Neuronal stem cell (in vitro differentiated cells): ENCODE data around the gene GPR55.

Source experiments
- DNase-seq: peaks from one replicate; pipeline ENCODE4 v3.0.0-alpha.2; 2013; ENCODE audit warnings: low spot score
- H2AFZ ChIP-seq: one replicate; pipeline ENCODE4 v1.6.1; 2013; ENCODE audit warnings: mild to moderate bottlenecking, low read length, inconsistent platforms
- H2AK5ac ChIP-seq: 2 replicates; pipeline ENCODE4 v1.6.1; 2013; ENCODE audit warnings: low read depth, mild to moderate bottlenecking, inconsistent platforms, low read length, moderate library complexity, mixed read lengths
- H2BK120ac ChIP-seq: 2 replicates; pipeline ENCODE4 v1.6.1; 2013; ENCODE audit warnings: low read depth, mild to moderate bottlenecking, inconsistent platforms, low read length, moderate library complexity, mixed read lengths
- H2BK12ac ChIP-seq: one replicate; pipeline ENCODE4 v1.6.1; 2013; ENCODE audit warnings: low read length, inconsistent platforms
- H2BK15ac ChIP-seq: 2 replicates; pipeline ENCODE4 v1.6.1; 2013; ENCODE audit warnings: mild to moderate bottlenecking, low read length, inconsistent platforms, mixed read lengths
- H2BK5ac ChIP-seq: one replicate; pipeline ENCODE4 v1.6.1; 2013; ENCODE audit warnings: inconsistent platforms, mild to moderate bottlenecking, low read length, moderate library complexity
- H3K14ac ChIP-seq: one replicate; pipeline ENCODE4 v1.6.1; 2013; ENCODE audit warnings: low read length, inconsistent platforms
- H3K18ac ChIP-seq: 2 replicates; pipeline ENCODE4 v1.6.1; 2013; ENCODE audit warnings: low read length, inconsistent platforms
- H3K23ac ChIP-seq: 2 replicates; pipeline ENCODE4 v1.6.1; 2013; ENCODE audit warnings: low read depth, mild to moderate bottlenecking, mixed read lengths, low read length, inconsistent platforms; ENCODE audit not compliant: poor library complexity
- H3K27ac ChIP-seq: replicated peaks from 3 replicates; pipeline ENCODE4 v1.5.1; 2013; ENCODE audit warnings: low read length, inconsistent platforms
- H3K27me3 ChIP-seq, 3 experiments: 2 replicates each; pipeline ENCODE4 v1.6.1; 2013; ENCODE audit warnings: low read length in 3 of 3, mild to moderate bottlenecking in 2 of 3, inconsistent platforms in 1 of 3, low read depth in 1 of 3, mixed read lengths in 1 of 3, moderate library complexity in 1 of 3; ENCODE audit not compliant: control insufficient read depth in 3 of 3, insufficient read depth in 3 of 3
- H3K36me3 ChIP-seq, 2 donors: replicated peaks in 1 of 2; 2 replicates each; pipeline ENCODE4 v1.6.1; 2013; ENCODE audit warnings: low read length in 2 of 2; ENCODE audit not compliant: control insufficient read depth in 2 of 2, insufficient read depth in 2 of 2
- H3K4ac ChIP-seq: 2 replicates; pipeline ENCODE4 v1.6.1; 2013; ENCODE audit warnings: inconsistent platforms, mild to moderate bottlenecking, low read length, moderate library complexity
- H3K4me1 ChIP-seq, 2 donors: 1 replicate in 1 of 2; 2 replicates in 1 of 2; pipeline ENCODE4 v1.6.1; 2013; ENCODE audit warnings: low read length in 2 of 2, low read depth in 1 of 2; ENCODE audit not compliant: control insufficient read depth in 2 of 2, insufficient read depth in 1 of 2
- H3K4me2 ChIP-seq: one replicate; pipeline ENCODE4 v1.6.1; 2013; ENCODE audit warnings: mild to moderate bottlenecking, low read length, inconsistent platforms; ENCODE audit not compliant: insufficient read depth, poor library complexity, severe bottlenecking
- H3K4me3 ChIP-seq, 2 donors: 2 replicates each; pipeline ENCODE4 v1.5.1; 2013; ENCODE audit warnings: low read length in 2 of 2, mild to moderate bottlenecking in 2 of 2, inconsistent platforms in 1 of 2, moderate library complexity in 1 of 2
- H3K79me1 ChIP-seq: one replicate; pipeline ENCODE4 v1.6.1; 2013; ENCODE audit warnings: low read depth, mild to moderate bottlenecking, inconsistent platforms, low read length, moderate library complexity
- H3K9ac ChIP-seq: one replicate; pipeline ENCODE4 v1.6.1; 2013; ENCODE audit warnings: mild to moderate bottlenecking, low read depth, low read length, inconsistent platforms; ENCODE audit not compliant: poor library complexity
- H3K9me3 ChIP-seq, 2 donors: replicated peaks in 1 of 2; 2 replicates each; pipeline versions ENCODE3 to v1.6.1; 2013; ENCODE audit warnings: low read length in 2 of 2, mild to moderate bottlenecking in 2 of 2, inconsistent platforms in 1 of 2, low read depth in 1 of 2, mixed read lengths in 1 of 2, moderate library complexity in 1 of 2; ENCODE audit not compliant: control insufficient read depth in 2 of 2, insufficient read depth in 1 of 2
- H4K8ac ChIP-seq: one replicate; pipeline ENCODE4 v1.6.1; 2013; ENCODE audit warnings: low read depth, mild to moderate bottlenecking, inconsistent platforms, low read length, moderate library complexity
- H4K91ac ChIP-seq: one replicate; pipeline ENCODE4 v1.6.1; 2013; ENCODE audit warnings: low read length, low read depth, mild to moderate bottlenecking, inconsistent platforms; ENCODE audit not compliant: poor library complexity
- WGBS, 2 donors: extraction: QIAGEN DNeasy Blood & Tissue Kit; methylation state at CpG; one replicate each; pipeline ENCODE4 v1.1.7; 2013; ENCODE audit warnings: missing lambda C conversion rate in 2 of 2, mixed read lengths in 1 of 2; ENCODE audit not compliant: insufficient read length in 2 of 2, insufficient replicate concordance in 1 of 2; ENCODE audit errors: extremely low coverage in 2 of 2; 5-methylcytosine and 5-hydroxymethylcytosine counted together

Gene GPR55

DNA sequence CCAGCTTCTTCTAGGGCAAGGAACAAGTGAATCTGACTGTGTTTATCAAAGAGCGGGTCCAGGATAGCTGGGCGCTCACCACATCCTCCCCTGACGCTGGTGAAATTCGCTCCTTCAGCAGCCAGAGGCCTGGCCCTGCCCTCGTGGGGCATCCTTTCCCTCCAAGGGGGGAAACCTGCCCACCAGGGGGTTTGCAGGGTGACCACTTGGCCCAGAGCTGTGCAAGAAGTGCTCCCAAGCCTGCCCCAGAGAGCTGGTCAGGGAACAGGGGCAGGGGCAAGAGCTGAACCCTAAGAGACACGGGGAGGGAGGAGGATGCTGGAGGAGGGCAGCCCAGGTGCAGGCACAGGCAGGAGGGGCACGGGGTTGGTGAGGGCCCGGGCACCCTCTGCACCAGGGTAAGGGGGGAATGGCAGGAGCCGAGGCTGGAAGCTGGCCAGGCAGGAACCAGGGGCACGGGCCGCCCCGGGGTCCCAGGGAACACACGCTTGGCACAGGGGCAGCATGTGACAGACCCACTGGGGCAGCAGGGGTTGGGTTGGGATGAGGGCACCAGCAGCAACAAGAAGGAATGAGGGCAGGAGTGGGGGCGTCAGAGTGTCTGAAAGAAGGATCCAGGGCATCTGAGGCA, 2.8 kb upstream of the GPR55 start:
- H3K18ac ChIP-seq: peak overlapping the region; percentile 49
- no peak overlapping the region for H3K4me3 ChIP-seq
- no peak overlapping the region for H4K91ac ChIP-seq
- no peak for DNase-seq
- no peak overlapping the region for H3K4me2 ChIP-seq
- no peak overlapping the region for H2BK5ac ChIP-seq
- H4K8ac ChIP-seq: no peak overlapping the region
- H3K36me3 ChIP-seq: no peaks in the 10 kb centered on the region
- H3K23ac ChIP-seq: peak overlapping the region; percentile 60
- H3K27ac ChIP-seq: no peak overlapping the region
- peaks cover 2 to 3% of the 10 kb centered on the region in 2 donors for H3K4me1 ChIP-seq
- H3K4ac ChIP-seq: no peak overlapping the region
- no CpG with 5 or more reads among the region's 14 CpGs for WGBS, 2 donors
- no peak overlapping the region for H3K9ac ChIP-seq
- H2BK12ac ChIP-seq: no peak overlapping the region
- no peaks in the 10 kb centered on the region for H3K79me1 ChIP-seq
- no peak overlapping the region for H2AK5ac ChIP-seq
- H2BK120ac ChIP-seq: no peak overlapping the region
- peak overlapping the region; percentile 5 for H2AFZ ChIP-seq
- no peak overlapping the region for H3K14ac ChIP-seq
- no peaks in the 10 kb centered on the region for H3K9me3 ChIP-seq
- no peak overlapping the region for H2BK15ac ChIP-seq
- no peaks in the 10 kb centered on the region for H3K27me3 ChIP-seq

DNA sequence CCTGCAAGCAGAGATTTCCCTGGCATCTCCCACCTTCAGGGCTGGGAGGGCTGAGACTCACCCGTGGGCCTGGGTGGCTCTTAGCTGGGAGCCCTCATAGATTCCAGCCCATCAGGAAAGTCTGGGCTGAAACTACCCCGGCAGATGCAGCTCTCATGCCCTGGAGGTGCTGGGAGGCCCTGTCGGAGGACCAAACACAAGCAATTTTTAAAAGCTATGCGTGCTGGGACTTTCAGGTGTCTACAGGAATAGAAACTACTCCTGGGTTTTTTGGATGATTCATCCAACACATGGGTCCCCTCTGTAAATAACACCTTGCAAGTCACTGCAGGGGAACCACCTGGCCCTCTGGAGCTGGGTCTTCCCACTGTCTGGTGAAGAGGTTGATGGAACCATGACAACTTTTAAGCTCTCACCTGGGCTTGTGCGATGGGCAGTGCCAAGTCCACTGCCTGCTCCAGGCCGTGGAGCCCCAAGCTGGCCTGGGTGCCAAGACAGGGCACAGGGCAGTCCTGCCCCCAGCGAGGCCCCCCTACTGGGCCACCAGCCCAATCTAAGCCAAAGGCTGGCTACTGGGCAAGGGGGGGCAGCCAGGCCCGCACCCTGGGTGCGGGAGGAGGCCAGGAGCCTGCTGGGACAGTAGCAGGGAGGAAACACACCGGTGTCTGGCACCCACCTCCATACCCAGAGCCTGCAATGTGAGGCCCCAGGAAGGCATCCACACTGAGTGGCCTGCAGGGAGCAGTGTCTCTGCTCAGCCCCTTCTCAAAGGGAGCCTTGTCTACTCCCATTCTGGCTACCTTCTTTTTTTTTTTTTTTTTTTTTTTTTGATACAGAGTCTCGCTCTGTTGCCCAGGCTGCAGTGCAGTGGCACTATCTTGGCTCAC, 1.1 kb upstream of the GPR55 start:
- Histone ChIP-seq H4K8ac (no peak overlapping the region), H3K9me3 (no peaks in the 10 kb centered on the region), H3K27me3 (no peaks in the 10 kb centered on the region), H3K79me1 (no peaks in the 10 kb centered on the region), H3K4me3 (no peak overlapping the region), H2BK12ac (no peak overlapping the region), H2BK120ac (no peak overlapping the region), H3K23ac (no peak overlapping the region), H3K27ac (no peak overlapping the region), H3K18ac (peak overlapping the region; percentile 41), H3K14ac (no peak overlapping the region), H2AK5ac (no peak overlapping the region), H3K4ac (no peak overlapping the region), H3K4me2 (no peak overlapping the region), H3K36me3 (no peaks in the 10 kb centered on the region), H4K91ac (no peak overlapping the region), H3K9ac (no peak overlapping the region), H2AFZ (peak overlapping the region; percentile 68), H3K4me1 (no peaks in the 10 kb centered on the region), H2BK5ac (no peak overlapping the region), H2BK15ac (peak overlapping the region; percentile 5)
- no CpG with 5 or more reads among the region's 11 CpGs for WGBS, 2 donors
- no peak for DNase-seq

DNA sequence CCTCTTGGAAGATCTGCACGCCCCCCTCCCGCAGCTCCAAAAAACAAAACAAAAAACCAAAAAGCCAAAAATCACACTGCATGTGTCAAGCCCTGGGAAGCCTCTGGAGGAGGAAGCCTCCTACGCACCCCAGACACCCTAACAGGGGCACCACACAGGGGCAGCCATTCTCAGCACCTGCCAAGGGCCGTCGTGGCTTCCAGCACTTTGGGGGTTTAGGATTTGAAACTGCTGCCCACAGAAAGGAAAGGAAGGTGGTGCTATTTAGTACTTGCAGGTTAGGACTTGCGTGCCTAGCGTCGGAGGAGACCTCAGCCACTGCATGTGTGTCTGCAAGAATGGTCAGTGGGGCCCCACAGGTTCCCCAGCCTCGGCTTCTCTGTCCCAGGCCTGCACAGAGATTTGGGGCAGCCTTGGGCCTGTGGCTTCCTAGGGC, 419 bp upstream of the GPR55 start:
- H3K9ac ChIP-seq: no peak overlapping the region
- peak overlapping the region; percentile 68 for H2AFZ ChIP-seq
- peak overlapping the region; percentile 5 for H2BK15ac ChIP-seq
- H3K79me1 ChIP-seq: no peaks in the 10 kb centered on the region
- no peak overlapping the region for H3K4ac ChIP-seq
- no peak overlapping the region for H3K23ac ChIP-seq
- H2AK5ac ChIP-seq: no peak overlapping the region
- H4K91ac ChIP-seq: no peak overlapping the region
- H3K4me3 ChIP-seq: no peak overlapping the region
- H3K4me1 ChIP-seq: peaks cover 0 to under 1% of the 10 kb centered on the region in 2 donors
- no peak overlapping the region for H4K8ac ChIP-seq
- no peak overlapping the region for H2BK12ac ChIP-seq
- peak overlapping the region; percentile 49 for H3K18ac ChIP-seq
- H2BK5ac ChIP-seq: no peak overlapping the region
- no peaks in the 10 kb centered on the region for H3K27me3 ChIP-seq
- H2BK120ac ChIP-seq: no peak overlapping the region
- DNase-seq: no peak
- no peak overlapping the region for H3K4me2 ChIP-seq
- no CpG with 5 or more reads among the region's 9 CpGs for WGBS, 2 donors
- H3K9me3 ChIP-seq: no peaks in the 10 kb centered on the region
- no peak overlapping the region for H3K27ac ChIP-seq
- H3K36me3 ChIP-seq: no peaks in the 10 kb centered on the region
- H3K14ac ChIP-seq: no peak overlapping the region

DNA sequence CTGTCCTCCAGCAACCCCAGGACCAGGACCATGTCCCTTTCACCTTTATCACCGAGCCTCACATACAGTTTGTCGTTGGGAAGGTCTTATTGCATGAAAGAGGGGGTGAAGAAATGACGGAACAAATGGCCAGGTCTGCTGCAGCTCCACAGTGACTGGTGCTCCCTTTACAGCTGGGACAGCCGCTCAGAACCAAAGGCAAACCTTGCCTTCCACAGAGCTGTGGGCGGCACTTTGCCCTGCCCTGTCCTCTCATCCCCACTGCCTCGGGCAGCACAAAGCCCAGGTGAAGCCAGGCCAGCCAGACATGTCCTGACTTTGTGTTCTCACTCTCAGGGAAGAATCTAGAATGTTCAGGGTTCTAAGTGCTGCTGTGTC, 961 bp downstream of the GPR55 start:
- H2BK15ac ChIP-seq: no peak overlapping the region
- H3K79me1 ChIP-seq: no peaks in the 10 kb centered on the region
- H3K9me3 ChIP-seq: no peaks in the 10 kb centered on the region
- H3K4me3 ChIP-seq: no peak overlapping the region
- H4K8ac ChIP-seq: no peak overlapping the region
- H2BK120ac ChIP-seq: no peak overlapping the region
- H3K4me1 ChIP-seq: peaks cover 0 to 8% of the 10 kb centered on the region in 2 donors
- no peak overlapping the region for H2BK5ac ChIP-seq
- no peaks in the 10 kb centered on the region for H3K36me3 ChIP-seq
- no peak overlapping the region for H3K14ac ChIP-seq
- no peak overlapping the region for H2BK12ac ChIP-seq
- peak overlapping the region; percentile 5 for H3K18ac ChIP-seq
- H4K91ac ChIP-seq: no peak overlapping the region
- no peak overlapping the region for H3K23ac ChIP-seq
- no peak for DNase-seq
- peak overlapping the region; percentile 33 for H2AK5ac ChIP-seq
- no peak overlapping the region for H3K4ac ChIP-seq
- H2AFZ ChIP-seq: no peak overlapping the region
- H3K4me2 ChIP-seq: no peak overlapping the region
- H3K27ac ChIP-seq: no peak overlapping the region
- WGBS, 2 donors: no CpG with 5 or more reads among the region's 6 CpGs
- H3K9ac ChIP-seq: no peak overlapping the region
- H3K27me3 ChIP-seq: no peaks in the 10 kb centered on the region
